ENCODE measurements around the gene ZHX3.

DNA sequence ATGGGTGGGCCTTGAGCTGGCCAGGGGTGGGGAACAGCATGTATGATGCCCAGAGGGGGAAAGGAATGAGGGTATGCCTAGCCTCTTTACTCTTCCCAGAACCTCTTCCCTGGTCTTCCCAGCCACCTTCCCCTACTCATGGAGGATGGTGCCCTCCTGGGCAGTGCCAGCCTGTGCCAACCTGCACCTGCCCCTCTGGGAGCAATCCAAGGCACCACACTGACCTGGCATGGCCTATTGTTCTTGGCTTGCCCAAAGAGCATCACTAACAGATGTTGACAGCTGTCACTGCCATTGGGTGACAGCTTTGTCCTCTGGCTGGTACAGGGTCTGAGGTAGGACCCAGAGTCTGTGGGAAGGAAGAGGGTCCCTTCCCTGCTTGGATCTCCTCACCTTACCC, 36.0 kb upstream of the ZHX3 start:
- TF ChIP-seq CTCF (conservative IDR thresholded peaks at IDR 0.05; ENCODE audit: low read length) (no peak), EZH2phosphoT487 (IDR thresholded peaks at IDR 0.05; ENCODE audit: borderline replicate concordance) (no peak)
